ENCODE data around the gene SCLY. TPM values are rescaled to one million over a fixed set of nuclear protein-coding genes. Genes with fewer than 3 reads are reported as not detected.

The SCLY gene
- total and polyA plus RNA-seq, 2 of the 8 experiments (the other 6 are each of a cell fraction or from before 2014, with no cell fraction given), result 79.0 to 79.5 TPM

GRCh38 chr2:238108423-238109183, 47.8 kb downstream of the SCLY start (continued):
- TF ChIP-seq CHD7 (IDR thresholded peaks at IDR 0.05; ENCODE audit: insufficient replicate concordance, low read length) (no peak), USF2 (IDR thresholded peaks at IDR 0.05; ENCODE audit: low read length) (no peak), RXRA (IDR thresholded peaks at IDR 0.05; ENCODE audit: insufficient read depth, low read depth, low read length) (no peak), FOSL1 (IDR thresholded peaks at IDR 0.05; ENCODE audit: insufficient read depth, low read depth, low read length) (no peak), EZH2 (IDR thresholded peaks at IDR 0.05; ENCODE audit: low read depth, low read length, severe bottlenecking) (no peak), CTBP2 (IDR thresholded peaks at IDR 0.05; ENCODE audit: borderline replicate concordance, insufficient read depth, insufficient read length, low read length) (no peak), RNF2 (IDR thresholded peaks at IDR 0.05; ENCODE audit: borderline replicate concordance, low read depth, low read length, missing control alignments, poor library complexity, severe bottlenecking) (no peak), ZNF274 (IDR thresholded peaks at IDR 0.05; ENCODE audit: borderline replicate concordance, extremely low read depth, low read length) (no peak)
